ENCODE measurements around the gene SF3A2. TPM values are rescaled to one million over a fixed set of nuclear protein-coding genes. Genes with fewer than 3 reads are reported as not detected.
A peak's percentile ranks its signal among the peaks of the same experiment; 100 is the strongest.

The SF3A2 gene
- total RNA-seq, 6 experiments from 2014 or later: 48.7 to 60.6 (median 54.8) TPM

- Mint-ChIP-seq H3K36me3 (ENCODE audit: low read depth) (no peaks in the 10 kb centered on the region), H3K27ac (no peak overlapping the region), H3K27me3 (ENCODE audit: insufficient read depth) (peaks cover 2% of the 10 kb centered on the region; the same call in 1 of the 2 replicates), H3K4me1 (ENCODE audit: low read depth) (peaks cover 18% of the 10 kb centered on the region), H3K4me3 (no peak overlapping the region), H3K9me3 (no peaks in the 10 kb centered on the region)
- TF ChIP-seq CTCF (IDR thresholded peaks at IDR 0.05): peak; percentile 81
- DNase-seq: no peak
Measured at GRCh38 chr19:2261438-2262172, 25.0 kb downstream of the SF3A2 start.

DNA sequence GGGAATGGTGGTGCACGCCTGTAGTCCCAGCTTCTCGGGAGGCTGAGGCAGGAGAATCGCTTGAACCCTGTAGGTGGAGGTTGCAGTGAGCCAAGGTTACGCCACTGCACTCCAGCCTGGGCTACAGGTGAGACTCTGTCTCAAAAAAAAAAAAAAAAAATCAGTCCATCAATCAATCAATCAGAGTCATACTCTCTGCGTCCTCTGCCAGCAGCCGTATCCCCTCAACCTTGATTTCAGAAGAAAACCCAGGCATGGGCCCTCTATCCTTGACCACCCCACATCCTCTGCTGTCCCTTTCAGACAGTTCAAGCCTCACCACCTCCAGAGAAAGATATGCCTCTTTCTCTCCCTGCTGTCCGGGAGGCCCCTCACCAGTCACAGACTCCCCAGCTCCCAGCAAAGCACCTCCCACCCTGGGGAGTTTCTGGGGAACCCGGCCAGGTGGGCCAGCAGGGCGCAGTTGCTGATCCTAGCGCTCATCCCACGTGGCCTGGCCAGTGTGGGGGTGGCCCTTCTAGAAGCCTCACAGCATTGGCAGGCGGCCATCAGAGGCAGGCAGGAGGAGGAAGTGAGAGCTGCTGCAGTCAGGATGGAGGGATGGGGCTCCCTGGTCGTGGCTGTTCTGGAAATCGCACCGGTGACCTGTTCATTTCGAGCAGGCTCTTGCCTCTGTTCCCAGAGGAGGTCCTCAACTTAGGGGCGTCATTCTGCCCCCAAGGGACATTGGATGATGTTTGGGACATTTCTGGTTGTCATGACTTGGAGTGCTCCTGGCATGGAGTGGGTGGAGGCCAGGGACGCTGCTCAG lies 29.8 kb downstream of the SF3A2 start:
- H3K27ac Mint-ChIP-seq: peak overlapping the region; percentile 69
- no peaks in the 10 kb centered on the region for H3K9me3 Mint-ChIP-seq
- peaks cover 13% of the 10 kb centered on the region for H3K27me3 Mint-ChIP-seq (ENCODE audit: insufficient read depth)
- TF ChIP-seq CTCF (IDR thresholded peaks at IDR 0.05): no peak
- DNase-seq: peak; percentile 64
- H3K36me3 Mint-ChIP-seq (ENCODE audit: low read depth): peaks cover 6% of the 10 kb centered on the region
- H3K4me3 Mint-ChIP-seq: no peak overlapping the region
- peaks cover 10% of the 10 kb centered on the region for H3K4me1 Mint-ChIP-seq (ENCODE audit: low read depth)

DNA sequence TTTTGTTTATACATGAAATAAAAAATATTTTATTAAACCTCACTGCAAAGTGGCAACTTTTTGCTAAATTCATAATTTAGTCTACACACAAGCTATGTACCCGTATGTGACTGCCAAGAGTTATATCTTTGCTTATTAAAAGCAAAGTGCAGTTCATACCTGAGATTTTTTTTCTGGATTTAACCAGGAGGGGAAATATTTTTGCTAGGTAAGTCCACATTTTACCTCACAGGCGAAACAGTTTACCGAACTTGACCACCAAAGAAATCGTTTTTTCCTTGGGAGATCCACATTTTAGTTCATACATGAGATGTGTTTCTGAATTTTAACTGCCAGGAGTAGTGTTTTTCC lies 31.8 kb downstream of the SF3A2 start:
- Mint-ChIP-seq H3K4me1 (ENCODE audit: low read depth) (peaks cover 24% of the 10 kb centered on the region), H3K9me3 (no peaks in the 10 kb centered on the region), H3K27ac (peak overlapping the region; percentile 48), H3K27me3 (ENCODE audit: insufficient read depth) (peaks cover 17% of the 10 kb centered on the region), H3K36me3 (ENCODE audit: low read depth) (peaks cover 15% of the 10 kb centered on the region), H3K4me3 (peak overlapping the region; percentile 89)
- DNase-seq: no peak
- no peak for TF ChIP-seq CTCF (IDR thresholded peaks at IDR 0.05)

DNA sequence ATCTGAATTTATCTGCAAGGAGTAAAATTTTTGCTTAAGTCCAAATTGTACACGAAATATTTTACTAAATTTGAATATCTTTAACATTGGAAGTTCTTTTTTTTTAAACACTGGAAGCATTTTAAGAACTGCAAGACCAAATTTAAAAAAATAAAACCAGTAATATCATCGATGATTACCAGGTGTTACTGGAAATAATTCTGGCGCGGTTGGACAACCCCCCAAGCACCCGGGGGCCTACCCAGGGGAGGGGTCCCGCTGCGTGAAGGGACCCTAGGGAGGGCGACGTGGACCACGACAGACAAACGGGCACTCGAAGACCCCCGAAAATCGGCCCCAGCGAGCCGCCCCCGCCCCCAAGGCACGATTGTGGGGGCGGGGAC lies 32.2 kb downstream of the SF3A2 start:
- Mint-ChIP-seq H3K4me1 (ENCODE audit: low read depth) (peaks cover 28% of the 10 kb centered on the region), H3K27me3 (ENCODE audit: insufficient read depth) (peaks cover 18% of the 10 kb centered on the region), H3K27ac (peak overlapping the region; percentile 48), H3K36me3 (ENCODE audit: low read depth) (peaks cover 17% of the 10 kb centered on the region), H3K9me3 (no peaks in the 10 kb centered on the region), H3K4me3 (peak overlapping the region; percentile 89)
- no peak for DNase-seq
- no peak for TF ChIP-seq CTCF (IDR thresholded peaks at IDR 0.05)

DNA sequence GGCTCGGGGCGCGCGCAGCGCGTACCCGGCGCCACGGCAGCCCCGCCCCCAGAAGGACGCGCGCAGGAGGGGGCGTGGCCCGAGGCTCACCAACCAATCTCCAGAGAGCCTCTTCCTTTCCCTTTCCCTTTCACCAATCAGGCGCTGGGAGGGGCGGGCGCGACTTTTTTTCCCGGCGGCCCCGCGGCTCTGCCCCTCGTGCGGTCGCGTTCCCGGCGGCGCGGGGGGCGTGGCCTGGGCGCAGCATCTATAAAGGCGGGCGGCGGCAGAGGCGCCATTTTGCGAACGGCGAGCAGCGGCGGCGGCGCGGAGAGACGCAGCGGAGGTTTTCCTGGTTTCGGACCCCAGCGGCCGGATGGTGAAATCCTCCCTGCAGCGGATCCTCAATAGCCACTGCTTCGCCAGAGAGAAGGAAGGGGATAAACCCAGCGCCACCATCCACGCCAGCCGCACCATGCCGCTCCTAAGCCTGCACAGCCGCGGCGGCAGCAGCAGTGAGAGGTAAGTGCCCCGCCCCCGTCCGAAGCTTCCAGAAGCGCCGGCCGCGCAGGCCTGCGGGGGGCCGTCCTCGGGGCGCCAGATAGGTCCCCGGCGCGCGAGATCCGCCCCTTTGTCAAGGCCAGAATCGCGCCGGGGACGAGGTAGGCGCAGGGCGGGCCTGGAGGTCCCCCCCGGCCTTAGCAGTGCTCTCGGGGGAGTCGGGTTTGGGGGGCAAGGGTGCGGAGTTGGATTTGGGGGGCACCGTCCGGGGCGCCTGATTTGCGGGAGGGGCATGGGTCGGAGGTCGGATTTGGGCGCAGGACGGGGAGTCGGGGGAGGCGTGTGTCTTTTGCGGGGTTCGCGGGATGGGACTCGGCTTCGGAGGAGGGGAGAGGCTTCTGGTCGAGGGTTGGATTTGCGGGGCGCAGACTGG lies 32.9 kb downstream of the SF3A2 start:
- Mint-ChIP-seq H3K27me3 (ENCODE audit: insufficient read depth) (peaks cover 24% of the 10 kb centered on the region), H3K36me3 (ENCODE audit: low read depth) (peaks cover 23% of the 10 kb centered on the region), H3K4me1 (ENCODE audit: low read depth) (peaks cover 34% of the 10 kb centered on the region), H3K4me3 (peak overlapping the region; percentile 89), H3K9me3 (no peaks in the 10 kb centered on the region), H3K27ac (peak overlapping the region; percentile 88)
- peak; percentile 97 for DNase-seq
- no peak; the same call in 1 of the 2 replicates for TF ChIP-seq CTCF (IDR thresholded peaks at IDR 0.05)
